H1 (cell line): Measurements from ENCODE around the gene NUP107. TPM values are rescaled to one million over a fixed set of nuclear protein-coding genes. Genes with fewer than 3 reads are reported as not detected.

Experiments used
- CTCF ChIA-PET: fragments of 300-600 bp; sonication (Branson Sonifier 250); formaldehyde crosslinking; loops from one replicate; lab custom pipeline; 2021; ENCODE audit not compliant: partially characterized antibody; lab: Charles Lee
- POLR2A ChIA-PET: fragments of 300-600 bp; sonication (Branson Sonifier 250); formaldehyde crosslinking; loops from one replicate; lab custom pipeline; 2021; ENCODE audit warnings: inconsistent platforms; ENCODE audit not compliant: partially characterized antibody; lab: Charles Lee
- DNase-seq, 2 experiments: peaks; one replicate each; pipeline versions ENCODE4 v3.0.0 to v3.0.0-alpha.2; 2010 to 2022; ENCODE audit warnings: low spot score in 2 of 2, low read depth in 1 of 2, mixed read lengths in 1 of 2
- FAIRE-seq: peaks from 2 replicates; lab custom pipeline; 2011; peaks lifted over from hg19 to GRCh38; lab: Jason Lieb, UNC
- H2AFZ ChIP-seq: 2 replicates; pipeline ENCODE4 v1.8.1; 2012; ENCODE audit warnings: low read length, inconsistent platforms
- H2AK5ac ChIP-seq: 2 replicates; pipeline ENCODE4 v1.6.1; 2013; ENCODE audit warnings: low read depth, low read length
- H2BK120ac ChIP-seq: replicated peaks from 2 replicates; pipeline ENCODE3; 2013; ENCODE audit warnings: low read depth, low read length, inconsistent platforms
- H2BK12ac ChIP-seq: 2 replicates; pipeline ENCODE4 v1.6.1; 2013; ENCODE audit warnings: low read depth, low read length
- H2BK15ac ChIP-seq: 2 replicates; pipeline ENCODE4 v1.6.1; 2013; ENCODE audit warnings: low read length
- H2BK20ac ChIP-seq: 2 replicates; pipeline ENCODE4 v1.6.1; 2013; ENCODE audit warnings: low read length
- H2BK5ac ChIP-seq: 2 replicates; pipeline ENCODE4 v1.6.1; 2013; ENCODE audit warnings: low read depth, low read length
- H3K14ac ChIP-seq: 2 replicates; pipeline ENCODE4 v1.6.1; 2013; ENCODE audit warnings: inconsistent platforms; ENCODE audit not compliant: insufficient read length
- H3K18ac ChIP-seq: 2 replicates; pipeline ENCODE4 v1.6.1; 2013; ENCODE audit warnings: low read length; ENCODE audit errors: extremely low read depth
- H3K23ac ChIP-seq: 2 replicates; pipeline ENCODE4 v1.6.1; 2013; ENCODE audit warnings: inconsistent platforms; ENCODE audit not compliant: insufficient read length
- H3K23me2 ChIP-seq: 2 replicates; pipeline ENCODE4 v1.6.1; 2013; ENCODE audit warnings: low read depth, low read length
- H3K27ac ChIP-seq: 2 replicates; pipeline ENCODE4 v1.6.1; 2011; ENCODE audit warnings: low read depth, low read length, inconsistent platforms
- H3K27me3 ChIP-seq, 4 experiments: replicated peaks in 1 of 4; 1 replicate in 1 of 4; 2 replicates in 3 of 4; pipeline versions ENCODE4 v1.6.1 to v1.8.1; 2011 to 2013; ENCODE audit warnings: low read length in 3 of 4, mild to moderate bottlenecking in 3 of 4, inconsistent platforms in 2 of 4, mixed read lengths in 2 of 4, moderate library complexity in 1 of 4; ENCODE audit not compliant: control insufficient read depth in 3 of 4, insufficient read depth in 3 of 4; ENCODE audit errors: extremely low read depth in 1 of 4
- H3K36me3 ChIP-seq, 4 experiments: 2 replicates each; pipeline versions ENCODE4 v1.6.1 to v1.8.1; 2011 to 2013; ENCODE audit warnings: mild to moderate bottlenecking in 4 of 4, low read length in 3 of 4, moderate library complexity in 2 of 4, control low read depth in 1 of 4, inconsistent platforms in 1 of 4; ENCODE audit not compliant: insufficient read depth in 4 of 4, control insufficient read depth in 2 of 4
- H3K4ac ChIP-seq: replicated peaks from 2 replicates; pipeline ENCODE3; 2013; ENCODE audit warnings: low read length, low read depth, mixed read lengths, inconsistent platforms; ENCODE audit not compliant: insufficient read length
- H3K4me1 ChIP-seq, 4 experiments: replicated peaks in 1 of 4; 1 replicate in 1 of 4; 2 replicates in 3 of 4; pipeline versions ENCODE4 v1.6.1 to v1.8.1; 2011 to 2013; ENCODE audit warnings: low read length in 3 of 4, inconsistent platforms in 2 of 4, mixed read lengths in 1 of 4; ENCODE audit not compliant: insufficient read depth in 4 of 4, control insufficient read depth in 3 of 4
- H3K4me2 ChIP-seq, 2 experiments: 2 replicates each; pipeline versions ENCODE4 v1.6.1 to v1.8.1; 2011 to 2013; ENCODE audit warnings: low read depth in 2 of 2, low read length in 2 of 2, control low read depth in 1 of 2, inconsistent platforms in 1 of 2, mild to moderate bottlenecking in 1 of 2; ENCODE audit not compliant: insufficient read depth in 1 of 2
- H3K4me3 ChIP-seq, 4 experiments: fragments of 200-600, 300-600 bp in 1 of 4; sonication (generic), shearing (Covaris generic), sonication (Bioruptor Twin) in 1 of 4; 2 replicates each; pipeline versions ENCODE4 v1.5.1 to v1.8.1; 2011 to 2016; ENCODE audit warnings: low read length in 4 of 4, low read depth in 3 of 4, control low read depth in 2 of 4, inconsistent platforms in 2 of 4, mild to moderate bottlenecking in 2 of 4, mixed read lengths in 1 of 4, moderate library complexity in 1 of 4; ENCODE audit not compliant: insufficient read depth in 2 of 4; ENCODE audit errors: extremely low read depth in 1 of 4
- H3K56ac ChIP-seq: replicated peaks from 2 replicates; pipeline ENCODE3; 2013; ENCODE audit warnings: low read depth, mild to moderate bottlenecking, mixed read lengths, low read length, inconsistent platforms; ENCODE audit not compliant: insufficient read length
- H3K79me1 ChIP-seq: 2 replicates; pipeline ENCODE4 v1.6.1; 2013; ENCODE audit warnings: low read depth, low read length, control low read depth
- H3K79me2 ChIP-seq, 2 experiments: 2 replicates each; pipeline versions ENCODE4 v1.6.1 to v1.8.1; 2012 to 2013; ENCODE audit warnings: low read length in 2 of 2, mild to moderate bottlenecking in 2 of 2, inconsistent platforms in 1 of 2; ENCODE audit not compliant: insufficient read depth in 2 of 2, control insufficient read depth in 1 of 2
- H3K9ac ChIP-seq, 4 experiments: replicated peaks in 1 of 4; 1 replicate in 1 of 4; 2 replicates in 3 of 4; pipeline versions ENCODE4 v1.6.1 to v1.8.1; 2011 to 2013; ENCODE audit warnings: low read depth in 3 of 4, low read length in 3 of 4, control low read depth in 2 of 4, mild to moderate bottlenecking in 2 of 4, moderate library complexity in 2 of 4, inconsistent platforms in 1 of 4; ENCODE audit errors: extremely low read depth in 1 of 4
- H3K9me3 ChIP-seq, 2 experiments: 2 replicates each; pipeline versions ENCODE4 v1.6.1 to v1.8.1; 2012 to 2013; ENCODE audit warnings: mild to moderate bottlenecking in 2 of 2, moderate library complexity in 2 of 2, control low read depth in 1 of 2, inconsistent platforms in 1 of 2, low read depth in 1 of 2, low read length in 1 of 2, mixed read lengths in 1 of 2; ENCODE audit not compliant: insufficient read depth in 2 of 2
- H4K20me1 ChIP-seq, 2 experiments: replicated peaks in 1 of 2; 2 replicates each; pipeline versions ENCODE3 to v1.8.1; 2011 to 2013; ENCODE audit warnings: inconsistent platforms in 2 of 2, low read length in 2 of 2, mild to moderate bottlenecking in 1 of 2; ENCODE audit not compliant: insufficient read depth in 2 of 2, control insufficient read depth in 1 of 2
- H4K5ac ChIP-seq: 2 replicates; pipeline ENCODE4 v1.6.1; 2013; ENCODE audit warnings: low read length, low read depth, mixed read lengths, inconsistent platforms; ENCODE audit not compliant: insufficient read length
- H4K8ac ChIP-seq: 2 replicates; pipeline ENCODE4 v1.8.0; 2013; ENCODE audit warnings: mild to moderate bottlenecking, moderate library complexity, low read length, inconsistent platforms; ENCODE audit not compliant: insufficient read depth; ENCODE audit errors: extremely low read depth
- H4K91ac ChIP-seq: replicated peaks from 2 replicates; pipeline ENCODE3; 2013; ENCODE audit warnings: low read length, mixed read lengths, inconsistent platforms; ENCODE audit not compliant: insufficient read length
- BCL11A ChIP-seq, 2 experiments: IDR thresholded peaks; one replicate each; pipeline ENCODE4 v1.6.1; 2011; ENCODE audit warnings: low read depth in 2 of 2, low read length in 2 of 2, mild to moderate bottlenecking in 2 of 2
- CBX5 ChIP-seq: fragments of 300-800, 300-1000 bp; sonication (generic); IDR thresholded peaks from 2 replicates; pipeline ENCODE4 v1.7.1; 2016; ENCODE audit warnings: antibody characterized with exemption, low read length, low read depth
- CEBPB ChIP-seq: IDR thresholded peaks from 2 replicates; pipeline ENCODE4 v1.6.1; 2012; ENCODE audit warnings: low read depth, low read length
- CREB1 ChIP-seq: IDR thresholded peaks from 2 replicates; pipeline ENCODE4 v1.6.1; 2012; ENCODE audit warnings: inconsistent platforms
- CTBP2 ChIP-seq: IDR thresholded peaks from 2 replicates; pipeline ENCODE4 v1.7.0; 2011; ENCODE audit warnings: borderline replicate concordance, mild to moderate bottlenecking, moderate library complexity, mixed read lengths, low read length; ENCODE audit not compliant: insufficient read depth, insufficient read length
- EGR1 ChIP-seq: IDR thresholded peaks from 2 replicates; pipeline ENCODE4 v1.6.1; 2011; ENCODE audit warnings: low read depth, low read length, borderline replicate concordance
- HDAC6 ChIP-seq: IDR thresholded peaks from one replicate; pipeline ENCODE4 v1.7.1; 2012; ENCODE audit warnings: low read depth, mild to moderate bottlenecking, inconsistent platforms, low read length, moderate library complexity
- POU5F1 ChIP-seq: IDR thresholded peaks from 2 replicates; pipeline ENCODE4 v1.6.1; 2011; ENCODE audit warnings: low read depth, mild to moderate bottlenecking, low read length, moderate library complexity
- RAD21 ChIP-seq, 2 experiments: IDR thresholded peaks in 1 of 2; conservative IDR thresholded peaks in 1 of 2; 2 replicates each; pipeline ENCODE4 v1.6.1; 2011; ENCODE audit warnings: low read depth in 2 of 2, low read length in 2 of 2, improper control_type of control experiment in 1 of 2, inconsistent platforms in 1 of 2, mild to moderate bottlenecking in 1 of 2, moderate library complexity in 1 of 2
- RXRA ChIP-seq: IDR thresholded peaks from 2 replicates; pipeline ENCODE4 v1.6.1; 2011; ENCODE audit warnings: low read depth, mild to moderate bottlenecking, low read length, moderate library complexity; ENCODE audit not compliant: insufficient read depth
- SIRT6 ChIP-seq: IDR thresholded peaks from one replicate; pipeline ENCODE4 v1.7.1; 2012; ENCODE audit warnings: low read length, inconsistent platforms
- TAF1 ChIP-seq: IDR thresholded peaks from 2 replicates; pipeline ENCODE4 v1.6.1; 2011; ENCODE audit warnings: mild to moderate bottlenecking, low read depth, low read length
- TEAD4 ChIP-seq: IDR thresholded peaks from 2 replicates; pipeline ENCODE4 v1.6.1; 2012; ENCODE audit warnings: low read depth, low read length, inconsistent platforms, mixed read lengths
- WGBS, 2 experiments: shearing (Covaris generic) in 1 of 2; methylation state at CpG; one replicate each; pipeline versions ENCODE4 v1.1.6 to v1.1.7; 2013 to 2015; ENCODE audit warnings: low lambda C conversion rate in 2 of 2, mixed read lengths in 2 of 2, inconsistent platforms in 1 of 2, low coverage in 1 of 2, missing lambda C conversion rate in 1 of 2; ENCODE audit not compliant: insufficient replicate concordance in 2 of 2, insufficient coverage in 1 of 2, insufficient read length in 1 of 2; ENCODE audit errors: extremely low coverage in 1 of 2, missing lambda C conversion rate in 1 of 2; 5-methylcytosine and 5-hydroxymethylcytosine counted together
- polyA plus RNA-seq, 7 experiments: library from polyadenylated mRNA; depleted of rRNA in 3 of 7; stranded (reverse) in 5 of 7; unstranded in 2 of 7; fragments of >200 nt in 5 of 7; fragments of 200-250 nt in 2 of 7; gene quantifications; 1 replicate in 5 of 7; 2 replicates in 1 of 7; 4 replicates in 1 of 7; pipeline versions ENCODE4 v1.2.1 to v1.2.3, GENCODE V29; 2011 to 2013; ENCODE audit warnings: missing spikeins in 2 of 7, mixed read lengths in 2 of 7
- total RNA-seq: library from RNA; stranded (reverse); fragmentation: NEBNext Ultra II Directional; extraction: Animal tissue kit (Norgen Biotek cat#: 25700); gene quantifications from 2 replicates; pipeline ENCODE4 v1.2.1, GENCODE V29; 2021
- TF ChIP-seq, protein P1 (sequence below): IDR thresholded peaks from 2 replicates; pipeline ENCODE4 v1.6.1; 2012; ENCODE audit warnings: low read length, inconsistent platforms

The NUP107 gene
- total and polyA plus RNA-seq, 2 of the 8 experiments (the other 6 are each of a cell fraction or from before 2014, with no cell fraction given) = 46.1 to 141 TPM

DNA sequence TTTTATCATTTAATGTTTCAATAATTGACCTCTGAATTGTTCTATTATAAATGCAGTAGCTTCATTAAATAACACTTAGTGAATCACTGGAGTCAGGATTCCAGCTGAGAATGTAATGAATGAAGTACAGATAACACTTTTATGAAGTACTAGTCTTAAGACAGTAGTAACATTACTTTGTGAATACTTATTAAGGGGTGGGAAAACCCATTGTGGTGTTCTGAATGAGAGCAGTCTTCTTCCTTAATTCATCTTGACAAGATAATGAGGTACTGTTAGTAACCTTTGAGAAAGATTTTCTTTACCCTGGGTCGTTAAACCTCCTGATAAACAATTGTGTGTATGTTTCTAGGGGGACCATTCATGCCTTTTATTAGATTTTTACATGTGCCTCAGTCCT is 12.7 kb downstream of the NUP107 start:
- POLR2A ChIA-PET = interaction anchor here (1.0 kb wide), 1 partner anchor 11 kb away, joined by 3 read pairs; no protein-coding TSS in a partner anchor
- no peak overlapping the region for H2BK15ac ChIP-seq
- no peaks in the 10 kb centered on the region for H3K79me2 ChIP-seq
- H3K18ac ChIP-seq = no peak overlapping the region
- H3K9me3 ChIP-seq = no peaks in the 10 kb centered on the region
- no peak overlapping the region for H2BK5ac ChIP-seq
- no peaks in the 10 kb centered on the region for H3K23me2 ChIP-seq
- H3K79me1 ChIP-seq = no peaks in the 10 kb centered on the region
- no peaks in the 10 kb centered on the region for H3K27me3 ChIP-seq
- no peak for DNase-seq
- no peak overlapping the region for H4K91ac ChIP-seq
- FAIRE-seq = no peak
- CTCF ChIA-PET = no interaction called here
- no peaks in the 10 kb centered on the region for H3K4me1 ChIP-seq
- no peak overlapping the region for H3K9ac ChIP-seq
- no peak overlapping the region for H4K5ac ChIP-seq
- no peak overlapping the region for H2BK12ac ChIP-seq
- H3K4me2 ChIP-seq = no peak overlapping the region
- no peak overlapping the region for H3K27ac ChIP-seq
- H3K4me3 ChIP-seq = no peak overlapping the region
- H2BK120ac ChIP-seq = no peak overlapping the region
- H3K56ac ChIP-seq = no peak overlapping the region
- H3K23ac ChIP-seq = no peak overlapping the region
- no peak overlapping the region for H2AFZ ChIP-seq
- no peak overlapping the region for H2AK5ac ChIP-seq
- H3K14ac ChIP-seq = no peak overlapping the region
- no peaks in the 10 kb centered on the region for H4K20me1 ChIP-seq
- H4K8ac ChIP-seq = no peak overlapping the region
- H3K36me3 ChIP-seq = peaks cover 19 to 79% (median 58%) of the 10 kb centered on the region in 4 experiments
- H3K4ac ChIP-seq = no peak overlapping the region
- 96% methylated on average over 1 of the region's 1 CpG; no CpG with 5 or more reads in 1 of the 2 experiments for WGBS, 2 experiments
- no peak overlapping the region for H2BK20ac ChIP-seq
- TF ChIP-seq TAF1 = no peak
- TF ChIP-seq CEBPB = no peak
- TF ChIP-seq RAD21 (IDR thresholded peaks at IDR 0.05 in 1 of 2, conservative IDR thresholded peaks at IDR 0.05 in 1 of 2; ENCODE audit: low read depth in 2 of 2, low read length in 2 of 2) = no peak
- no peak for TF ChIP-seq BCL11A (IDR thresholded peaks at IDR 0.05; ENCODE audit: low read depth in 2 of 2, low read length in 2 of 2)
- TF ChIP-seq, protein P1, sequence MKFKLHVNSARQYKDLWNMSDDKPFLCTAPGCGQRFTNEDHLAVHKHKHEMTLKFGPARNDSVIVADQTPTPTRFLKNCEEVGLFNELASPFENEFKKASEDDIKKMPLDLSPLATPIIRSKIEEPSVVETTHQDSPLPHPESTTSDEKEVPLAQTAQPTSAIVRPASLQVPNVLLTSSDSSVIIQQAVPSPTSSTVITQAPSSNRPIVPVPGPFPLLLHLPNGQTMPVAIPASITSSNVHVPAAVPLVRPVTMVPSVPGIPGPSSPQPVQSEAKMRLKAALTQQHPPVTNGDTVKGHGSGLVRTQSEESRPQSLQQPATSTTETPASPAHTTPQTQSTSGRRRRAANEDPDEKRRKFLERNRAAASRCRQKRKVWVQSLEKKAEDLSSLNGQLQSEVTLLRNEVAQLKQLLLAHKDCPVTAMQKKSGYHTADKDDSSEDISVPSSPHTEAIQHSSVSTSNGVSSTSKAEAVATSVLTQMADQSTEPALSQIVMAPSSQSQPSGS = no peak
- no peak for TF ChIP-seq HDAC6
- no peak for TF ChIP-seq RXRA
- no peak for TF ChIP-seq CTBP2
- TF ChIP-seq TEAD4 = no peak
- no peak for TF ChIP-seq POU5F1
- no peak for TF ChIP-seq CREB1
- TF ChIP-seq EGR1 = no peak
- TF ChIP-seq CBX5 = no peak
- no peak for TF ChIP-seq SIRT6
